HepG2 (cell line): ENCODE measurements around the gene PTPRF. TPM values are rescaled to one million over a fixed set of nuclear protein-coding genes. Genes with fewer than 3 reads are reported as not detected.

Experiments
- DBP ChIP-seq: sonication (generic); formaldehyde crosslinking; IDR thresholded peaks from 2 replicates; pipeline ENCODE4 v1.4.0; 2020; ENCODE audit warnings: missing genetic modification reagents; ENCODE audit errors: not compliant biosample characterization
- DNMT1 ChIP-seq: sonication (generic); formaldehyde crosslinking; IDR thresholded peaks from 2 replicates; pipeline ENCODE4 v1.5.1; 2020; ENCODE audit warnings: mild to moderate bottlenecking, missing genetic modification reagents
- HCFC1 ChIP-seq: fragments of 150-350 bp; IDR thresholded peaks from 2 replicates; pipeline ENCODE4 v1.6.1; 2014; ENCODE audit warnings: low read depth, low read length
- HDAC6 ChIP-seq: fragments of 200-600 bp; sonication (generic); IDR thresholded peaks from 2 replicates; pipeline ENCODE4 v1.7.0; 2017; ENCODE audit warnings: mild to moderate bottlenecking, antibody characterized with exemption, low read length, low read depth
- KDM5B ChIP-seq: sonication (generic); formaldehyde crosslinking; IDR thresholded peaks from 2 replicates; pipeline ENCODE4 v1.4.0; 2020; ENCODE audit warnings: missing genetic modification reagents, mild to moderate bottlenecking, borderline replicate concordance
- NR2F1 ChIP-seq, 2 experiments: fragments of 450-650 bp in 1 of 2; formaldehyde crosslinking in 1 of 2; IDR thresholded peaks; 2 replicates each; pipeline versions ENCODE4 v1.5.0 to v1.6.1; 2016 to 2020; ENCODE audit warnings: mild to moderate bottlenecking in 1 of 2, missing compliant biosample characterization in 1 of 2, missing genetic modification reagents in 1 of 2, moderate library complexity in 1 of 2
- POGZ ChIP-seq: sonication (generic); formaldehyde crosslinking; IDR thresholded peaks from 2 replicates; pipeline ENCODE4 v1.4.0; 2020; ENCODE audit warnings: mild to moderate bottlenecking, missing genetic modification reagents
- POLR2AphosphoS2 ChIP-seq: IDR thresholded peaks from 2 replicates; pipeline ENCODE4 v1.6.1; 2011; ENCODE audit warnings: low read depth, low read length, improper control_type of control experiment
- PRDM15 ChIP-seq: sonication (generic); formaldehyde crosslinking; IDR thresholded peaks from 2 replicates; pipeline ENCODE4 v1.4.0; 2020; ENCODE audit warnings: missing genetic modification reagents
- RELA ChIP-seq: sonication (generic); formaldehyde crosslinking; IDR thresholded peaks from 2 replicates; pipeline ENCODE4 v1.4.0; 2020; ENCODE audit warnings: missing genetic modification reagents
- RFXANK ChIP-seq: IDR thresholded peaks from 2 replicates; pipeline ENCODE4 v1.6.1; 2016
- SAFB2 ChIP-seq: sonication (generic); formaldehyde crosslinking; IDR thresholded peaks from 2 replicates; pipeline ENCODE4 v1.5.1; 2020; ENCODE audit warnings: missing genetic modification reagents, low read depth, mild to moderate bottlenecking, borderline replicate concordance
- SUZ12 ChIP-seq: fragments of 150-350 bp; IDR thresholded peaks from 2 replicates; pipeline ENCODE4 v1.6.1; 2014; ENCODE audit warnings: low read depth, low read length
- TEF ChIP-seq: sonication (generic); formaldehyde crosslinking; IDR thresholded peaks from 2 replicates; pipeline ENCODE4 v1.5.0; 2020; ENCODE audit warnings: missing genetic modification reagents
- ZBTB8A ChIP-seq: sonication (generic); formaldehyde crosslinking; IDR thresholded peaks from 2 replicates; pipeline ENCODE4 v1.4.0; 2020; ENCODE audit warnings: mild to moderate bottlenecking, low read depth, missing genetic modification reagents, borderline replicate concordance
- ZNF10 ChIP-seq: sonication (generic); formaldehyde crosslinking; IDR thresholded peaks from 2 replicates; pipeline ENCODE4 v1.4.0; 2020; ENCODE audit warnings: mild to moderate bottlenecking, low read depth, missing genetic modification reagents, borderline replicate concordance
- ZNF136 ChIP-seq: sonication (generic); formaldehyde crosslinking; IDR thresholded peaks from 2 replicates; pipeline ENCODE4 v1.8.1; 2022; ENCODE audit warnings: low read depth, mild to moderate bottlenecking, moderate library complexity, missing genetic modification reagents
- ZNF33A ChIP-seq: sonication (generic); formaldehyde crosslinking; IDR thresholded peaks from 2 replicates; pipeline ENCODE4 v1.5.1; 2020; ENCODE audit warnings: missing genetic modification reagents, mild to moderate bottlenecking, moderate library complexity, borderline replicate concordance
- ZNF512B ChIP-seq: sonication (generic); formaldehyde crosslinking; IDR thresholded peaks from 2 replicates; pipeline ENCODE4 v1.5.1; 2020; ENCODE audit warnings: missing genetic modification reagents, mild to moderate bottlenecking, borderline replicate concordance
- ZNF737 ChIP-seq: sonication (generic); formaldehyde crosslinking; IDR thresholded peaks from 2 replicates; pipeline ENCODE4 v1.5.0; 2020; ENCODE audit warnings: missing genetic modification reagents, mild to moderate bottlenecking, borderline replicate concordance
- ZNF841 ChIP-seq: sonication (generic); formaldehyde crosslinking; IDR thresholded peaks from 2 replicates; pipeline ENCODE4 v1.8.1; 2023; ENCODE audit warnings: missing genetic modification reagents, borderline replicate concordance
- ZSCAN22 ChIP-seq: sonication (generic); formaldehyde crosslinking; IDR thresholded peaks from 2 replicates; pipeline ENCODE4 v1.4.0; 2020; ENCODE audit warnings: mild to moderate bottlenecking, missing genetic modification reagents
- polyA plus RNA-seq, 8 experiments: library from polyadenylated mRNA; depleted of rRNA in 3 of 8; stranded (reverse) in 7 of 8; unstranded in 1 of 8; fragments of >200 nt; fragmentation: Illumina TruSeq in 4 of 8; extraction: Trizol in 4 of 8; gene quantifications; 2 replicates each; pipeline versions ENCODE4 v1.2.1 to v1.2.3, GENCODE V29; 2011 to 2016; ENCODE audit warnings: low read depth in 4 of 8, missing spikeins in 1 of 8, mixed read lengths in 1 of 8; ENCODE audit not compliant: insufficient read depth in 1 of 8
- total RNA-seq, 5 experiments: library from RNA; depleted of rRNA; stranded (reverse); fragments of >200 nt; fragmentation: Illumina TruSeq; extraction: Trizol; gene quantifications; 2 replicates each; pipeline ENCODE4 v1.2.3, GENCODE V29; 2016; ENCODE audit warnings: low read depth in 1 of 5

Gene PTPRF
- total and polyA plus RNA-seq, 2 of the 13 experiments (the other 11 are each of a cell fraction or from before 2014, with no cell fraction given): 55.9 to 167 TPM

GRCh38 chr1:43522776-43523480 is 7.8 kb upstream of the PTPRF start (continued):
- TF ChIP-seq PRDM15 (CRISPR knock-in tag) (no peak), ZNF33A (no peak), DBP (CRISPR knock-in tag) (no peak), RFXANK (CRISPR knock-in tag) (no peak), ZNF512B (no peak), KDM5B (CRISPR knock-in tag) (no peak), TEF (CRISPR knock-in tag) (no peak), POLR2AphosphoS2 (no peak), SUZ12 (no peak), HDAC6 (no peak), ZNF10 (CRISPR knock-in tag) (no peak), HCFC1 (no peak), ZSCAN22 (no peak), ZNF136 (CRISPR knock-in tag) (no peak), DNMT1 (CRISPR knock-in tag) (no peak), POGZ (CRISPR knock-in tag) (no peak), NR2F1 (CRISPR knock-in tag; IDR thresholded peaks at IDR 0.05) (peak; percentile 68 to 69), RELA (CRISPR knock-in tag) (no peak), ZBTB8A (CRISPR knock-in tag) (no peak), SAFB2 (CRISPR knock-in tag) (no peak), ZNF737 (CRISPR knock-in tag) (no peak), ZNF841 (CRISPR knock-in tag) (no peak)
